ENCODE data around the gene CFAP52.
"Not testable (repeated sequence)": the region's sequence is repeated elsewhere in the genome, so short reads cannot be mapped to it uniquely, and the experiment has no call there.

Gene CFAP52

DNA sequence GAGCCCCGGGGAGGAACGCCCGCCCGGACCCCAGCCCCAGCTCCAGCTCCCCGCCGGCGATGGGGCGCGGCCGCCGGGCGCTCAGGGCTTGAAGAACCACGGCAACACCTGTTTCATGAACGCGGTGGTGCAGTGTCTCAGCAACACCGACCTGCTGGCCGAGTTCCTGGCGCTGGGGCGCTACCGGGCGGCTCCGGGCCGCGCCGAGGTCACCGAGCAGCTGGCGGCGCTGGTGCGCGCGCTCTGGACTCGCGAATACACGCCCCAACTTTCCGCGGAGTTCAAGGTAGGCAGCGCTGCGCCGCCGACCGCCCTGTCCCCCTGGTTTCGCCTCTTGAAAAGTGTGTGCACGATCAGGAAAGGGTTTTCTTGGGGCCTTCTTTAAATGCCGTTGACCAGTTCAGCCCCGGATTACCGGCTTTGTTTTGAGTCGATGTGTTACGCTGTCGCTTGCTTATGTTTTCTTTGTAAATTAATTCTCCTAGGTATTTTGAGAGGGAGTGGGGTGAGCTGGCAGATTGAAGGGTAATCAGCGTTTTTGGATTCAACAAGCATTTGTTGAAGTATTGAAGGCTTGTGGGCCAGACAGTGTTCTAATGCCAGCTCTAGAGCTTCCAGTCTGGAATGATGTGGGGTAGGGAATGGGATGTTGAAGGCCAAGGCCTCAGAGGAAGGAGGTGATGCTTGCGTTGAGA, 69.6 kb downstream of the CFAP52 start:
- DNase-seq (ENCODE audit: low read depth) = no peak

DNA sequence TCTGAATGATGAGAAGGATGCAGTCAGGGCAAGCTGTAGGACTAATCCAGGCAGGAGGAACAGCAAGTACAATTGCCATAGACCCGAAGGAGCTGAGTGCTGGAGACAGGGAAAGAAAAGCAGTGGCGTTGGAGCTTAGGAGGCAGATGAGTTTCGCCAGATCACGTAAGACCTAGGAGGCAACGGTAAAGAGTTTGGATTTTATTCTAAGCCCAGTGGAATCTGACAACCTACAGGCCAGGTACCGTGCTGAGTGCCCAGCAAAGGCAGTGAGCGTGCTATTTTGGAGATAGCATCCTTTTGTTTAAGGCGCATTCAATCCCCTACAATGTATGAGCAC, 70.1 kb downstream of the CFAP52 start:
- no peak for DNase-seq (ENCODE audit: low read depth)

DNA sequence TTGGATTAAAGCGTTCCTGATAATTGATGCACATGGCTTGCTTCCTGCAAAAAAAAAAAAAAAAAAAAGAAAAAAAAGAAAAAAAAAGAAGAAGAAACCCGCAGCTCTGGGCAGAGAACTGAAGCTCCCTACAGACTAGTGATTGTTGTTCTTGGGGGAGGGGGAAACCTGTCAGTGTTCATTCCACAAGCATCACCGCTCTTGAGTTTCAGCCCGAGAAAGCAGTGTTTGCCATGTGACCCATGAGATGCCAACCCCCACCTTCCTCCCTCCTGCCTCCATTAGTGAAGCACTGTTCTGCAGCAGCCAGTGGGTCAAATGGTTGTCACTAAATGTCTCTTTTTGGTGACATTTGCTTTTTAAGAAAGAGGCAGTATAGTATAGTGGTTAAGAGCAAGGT, 70.6 kb downstream of the CFAP52 start:
- no peak for DNase-seq (ENCODE audit: low read depth)

DNA sequence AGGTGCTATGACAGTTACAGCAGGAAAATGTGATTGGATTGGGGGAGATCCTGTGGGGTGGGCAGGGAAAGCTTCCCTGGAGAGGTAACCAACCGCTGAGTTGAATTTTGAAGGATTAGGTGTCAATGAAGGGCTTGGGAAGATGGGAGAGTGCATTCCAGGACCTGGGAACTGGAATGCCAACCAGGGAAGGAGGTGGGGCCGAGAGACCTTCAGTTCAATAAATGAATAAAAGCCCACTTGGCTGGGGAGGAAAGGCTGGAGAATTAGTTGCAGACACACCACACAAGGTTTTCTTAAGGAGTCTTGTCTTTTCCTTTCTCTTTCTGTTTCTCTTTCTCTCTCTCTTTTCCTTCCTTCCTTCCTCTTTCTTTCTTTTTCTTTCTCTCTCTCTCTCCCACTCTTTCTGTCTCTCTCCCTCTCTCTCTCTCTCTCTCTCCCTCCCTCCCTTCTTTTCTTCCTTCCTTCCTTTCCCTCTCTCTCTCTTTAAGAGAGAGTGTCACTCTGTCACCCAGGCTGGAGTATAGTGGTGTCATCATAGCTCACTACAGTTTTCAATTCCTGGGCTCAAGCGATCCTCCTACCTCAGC, 72.2 kb downstream of the CFAP52 start:
- DNase-seq (ENCODE audit: low read depth) = no peak

DNA sequence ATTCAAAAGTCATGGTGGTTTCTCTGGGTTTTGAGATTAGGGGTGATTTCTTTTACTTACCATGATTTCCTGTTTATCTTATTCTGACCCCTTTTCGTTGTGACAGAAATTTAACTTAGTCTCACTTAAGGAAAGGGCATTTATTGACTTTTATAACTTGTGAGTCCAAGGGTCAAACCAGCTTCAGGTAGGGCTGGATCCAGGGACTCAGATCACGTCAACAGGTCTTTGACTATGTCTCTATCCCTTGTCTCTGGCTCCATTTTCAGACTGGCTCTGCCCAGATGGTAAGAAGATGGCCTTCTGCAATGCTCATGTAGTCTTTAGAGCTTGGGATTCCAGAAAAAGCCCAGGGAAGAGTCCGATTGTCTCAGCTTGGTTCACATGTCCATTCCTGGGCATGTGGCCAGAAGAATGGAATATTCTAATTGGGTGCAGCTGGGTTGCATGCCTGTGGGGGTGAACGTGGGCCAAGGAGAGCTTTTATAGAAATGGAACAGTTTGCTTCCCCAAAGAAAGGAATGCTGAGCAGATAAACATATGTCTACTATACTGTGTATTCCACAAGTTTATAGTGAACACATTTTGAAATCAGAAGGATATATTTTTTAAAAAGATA, 82.3 kb downstream of the CFAP52 start:
- DNase-seq (ENCODE audit: low read depth) = no peak

DNA sequence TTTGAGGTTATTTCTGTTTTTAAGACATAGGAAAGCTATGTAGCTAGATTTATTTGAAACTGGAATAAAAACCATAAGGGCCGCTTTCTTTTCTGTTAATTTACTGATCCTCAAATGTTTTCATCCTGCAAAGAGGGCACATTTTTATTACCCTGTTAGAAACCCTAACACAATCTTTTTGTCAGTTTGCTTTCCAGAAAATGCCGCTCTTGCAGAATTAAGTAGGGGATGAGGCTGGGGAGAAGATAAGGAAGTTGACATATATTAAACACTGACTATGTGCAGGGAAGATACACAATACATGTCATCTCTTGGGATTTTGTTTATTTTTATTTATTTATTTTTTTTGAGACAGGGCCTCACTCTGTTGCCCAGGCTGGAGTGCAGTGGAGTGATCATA, 84.6 kb downstream of the CFAP52 start:
- DNase-seq (ENCODE audit: low read depth) = no peak

DNA sequence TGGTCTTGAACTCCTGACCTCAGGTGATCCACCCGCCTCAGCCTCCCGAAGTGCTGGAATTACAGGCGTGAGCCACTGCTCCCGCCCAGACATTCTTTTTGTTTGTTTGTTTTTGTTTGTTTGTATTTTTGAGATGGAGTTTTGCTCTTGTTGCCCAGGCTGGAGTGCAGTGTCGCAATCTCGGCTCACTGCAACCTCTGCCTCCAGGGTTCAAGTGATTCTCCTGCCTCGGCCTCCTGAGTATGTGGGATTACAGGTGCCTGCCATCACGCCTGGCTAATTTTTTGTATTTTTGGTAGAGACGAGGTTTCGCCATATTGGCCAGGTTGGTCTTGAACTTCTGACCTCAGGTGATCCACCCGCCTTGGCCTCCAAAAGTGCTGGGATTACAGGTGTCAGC, 87.1 kb downstream of the CFAP52 start:
- not testable (repeated sequence) for DNase-seq (ENCODE audit: low read depth)

DNA sequence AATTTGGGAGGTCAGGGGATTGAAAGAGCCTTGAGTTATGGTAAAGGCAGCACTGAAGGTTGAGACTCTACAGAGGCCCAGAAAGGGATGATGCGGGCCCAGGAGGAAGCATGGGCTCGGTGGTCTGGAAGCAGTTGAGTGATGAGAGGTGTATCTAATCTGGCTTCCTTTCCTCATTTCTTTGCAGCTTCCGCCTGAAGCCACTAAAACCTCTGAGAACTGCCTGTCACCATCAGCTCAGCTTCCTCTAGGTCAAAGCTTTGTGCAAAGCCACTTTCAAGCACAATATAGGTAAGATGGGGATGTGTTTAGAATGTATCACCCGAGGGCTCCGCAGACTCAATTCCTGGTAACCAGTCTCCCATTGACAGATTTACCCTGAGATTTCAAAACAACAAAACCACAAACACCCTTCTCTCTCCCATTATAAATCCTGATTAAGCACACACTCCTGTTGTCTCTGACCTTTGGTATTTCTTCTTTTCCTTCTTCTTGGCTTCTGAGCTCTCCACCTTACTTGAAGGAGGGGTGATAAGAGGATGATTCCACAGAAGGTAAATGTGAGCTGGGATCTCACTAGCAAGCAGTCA, 90.1 kb downstream of the CFAP52 start:
- DNase-seq (ENCODE audit: low read depth) = no peak

DNA sequence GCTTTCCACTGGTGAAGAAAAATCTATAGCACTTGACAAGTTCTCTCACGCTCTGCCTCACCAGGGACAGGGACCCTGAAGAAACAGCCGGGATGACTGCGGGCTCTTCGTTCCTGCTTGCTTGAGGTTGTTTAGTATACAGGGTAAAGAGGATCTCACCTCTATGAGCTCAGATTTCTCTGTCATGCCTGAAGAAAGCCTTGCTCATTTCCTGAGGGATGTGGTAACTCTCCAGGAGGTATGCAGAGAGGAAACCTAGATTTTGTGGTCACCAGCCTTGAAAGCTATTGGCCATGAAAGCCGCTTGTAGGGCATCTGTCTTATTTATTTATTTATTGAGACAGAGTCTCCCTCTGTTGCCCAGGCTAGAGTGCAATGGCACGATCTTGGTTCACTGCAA, 92.1 kb downstream of the CFAP52 start:
- no peak for DNase-seq (ENCODE audit: low read depth)

DNA sequence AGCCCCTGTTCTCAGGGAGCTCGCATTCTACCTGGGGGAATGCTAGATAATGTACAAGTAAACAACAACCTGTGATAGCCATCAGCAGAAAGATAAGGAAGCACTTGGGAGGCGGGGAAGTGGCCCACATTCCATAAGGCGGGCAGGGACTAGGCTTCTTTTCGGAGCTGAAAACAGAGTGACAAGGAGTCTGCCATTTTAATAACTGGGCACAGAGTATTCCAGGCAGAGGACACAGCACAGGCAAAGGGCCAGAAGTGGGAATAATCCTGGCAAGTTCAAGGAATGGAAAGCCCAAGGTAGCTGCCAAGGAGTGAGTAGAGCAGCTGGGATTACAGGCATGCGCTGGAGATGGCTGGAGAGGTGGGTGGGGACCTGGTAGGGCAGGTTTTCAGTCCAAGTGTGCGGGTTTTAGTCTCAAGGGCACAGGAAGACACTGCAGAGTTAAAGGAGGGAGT, 93.1 kb downstream of the CFAP52 start:
- no peak for DNase-seq (ENCODE audit: low read depth)

DNA sequence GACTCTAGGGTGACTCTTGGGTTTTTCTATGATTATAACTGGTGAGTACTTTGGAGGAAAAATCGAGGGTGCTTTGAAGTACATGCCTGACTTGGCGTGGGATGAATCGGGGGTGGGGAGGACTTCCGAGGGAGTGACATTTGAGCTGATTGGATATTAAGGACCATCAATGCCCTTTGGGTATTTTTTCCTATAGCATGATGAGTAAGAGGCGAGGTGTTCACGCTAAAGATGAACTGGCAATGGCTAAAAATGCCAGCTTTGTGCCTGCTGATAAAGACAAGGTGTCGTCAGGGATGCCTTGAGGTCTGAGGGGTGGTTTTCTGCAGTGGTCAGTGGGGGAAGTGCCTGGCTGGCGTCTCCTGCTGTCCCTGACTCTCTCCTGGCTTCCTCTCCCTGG, 94.2 kb downstream of the CFAP52 start:
- no peak for DNase-seq (ENCODE audit: low read depth)

DNA sequence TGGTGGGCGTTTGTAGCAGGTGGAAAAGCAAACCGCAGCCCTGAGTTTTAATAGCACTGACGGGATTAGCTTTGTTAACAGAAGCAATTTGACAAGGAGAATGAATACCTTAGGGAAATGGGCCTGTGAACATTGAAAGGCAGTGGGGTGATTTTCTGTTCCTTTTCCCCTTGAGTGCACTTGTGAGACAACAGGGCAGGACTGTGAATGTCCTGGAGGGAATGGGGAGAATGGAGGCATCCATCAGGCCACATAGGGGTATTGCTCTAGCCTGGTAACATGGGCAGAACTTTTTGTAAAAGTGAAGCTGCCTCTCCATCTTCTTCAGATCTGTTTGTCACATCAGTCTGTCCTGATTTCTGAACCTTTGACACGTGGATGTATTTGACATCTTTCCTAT, 95.1 kb downstream of the CFAP52 start:
- DNase-seq (ENCODE audit: low read depth) = no peak

DNA sequence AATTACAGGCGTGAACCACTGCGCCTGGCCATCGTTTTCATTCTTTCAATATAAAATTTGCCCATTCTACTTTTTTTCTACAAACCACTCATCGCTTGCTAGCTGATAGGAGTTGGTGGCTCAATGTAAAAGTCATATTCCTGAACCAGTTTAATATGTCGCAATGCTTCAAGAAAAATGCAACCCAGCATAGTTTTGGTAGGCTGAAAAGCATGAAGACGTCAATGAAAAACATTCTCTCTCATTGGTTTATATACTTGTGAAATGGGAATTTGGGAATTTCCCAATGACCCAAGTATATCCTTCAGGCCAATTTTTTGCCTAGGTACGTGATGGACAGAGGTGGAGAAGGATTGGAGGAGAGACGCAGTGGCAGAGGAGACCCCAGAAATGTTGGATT, 95.8 kb downstream of the CFAP52 start:
- no peak for DNase-seq (ENCODE audit: low read depth)

DNA sequence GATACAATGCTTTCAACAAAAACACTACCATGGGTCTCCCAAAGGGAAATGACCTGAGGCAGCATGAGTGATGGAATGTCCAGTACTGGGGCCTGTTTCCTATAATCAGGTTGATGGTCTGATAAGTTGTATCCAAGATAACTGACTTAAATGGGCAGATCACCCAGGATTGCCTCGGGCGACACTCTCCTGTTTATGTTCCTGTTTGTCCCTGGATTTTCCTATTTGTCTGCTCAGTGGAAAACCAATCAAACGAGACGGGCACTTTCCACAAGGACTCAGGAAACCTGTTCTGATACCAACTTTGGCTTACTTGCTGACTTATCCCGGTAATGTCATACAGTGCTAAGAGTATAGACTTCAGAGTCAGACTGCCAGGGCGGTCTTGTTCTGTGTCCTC, 96.2 kb downstream of the CFAP52 start:
- DNase-seq (ENCODE audit: low read depth) = no peak

DNA sequence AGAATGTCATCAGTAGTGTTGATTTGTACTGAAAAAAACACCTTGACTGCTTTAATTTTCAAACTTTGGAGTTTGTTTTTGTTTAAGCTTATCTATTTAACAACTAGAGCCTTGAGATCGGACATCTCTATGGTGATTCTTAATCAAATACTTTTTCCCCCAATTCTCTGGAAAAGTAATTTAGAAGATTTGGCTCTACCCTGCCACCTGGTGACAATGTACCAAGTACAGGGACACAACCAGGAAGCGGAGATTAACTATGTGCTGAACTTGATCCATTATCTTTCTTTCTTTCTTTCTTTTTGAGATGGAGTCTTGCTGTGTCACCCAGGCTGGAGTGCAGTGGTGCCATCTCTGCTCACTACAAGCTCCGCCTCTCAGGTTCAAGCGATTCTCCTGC, 99.6 kb downstream of the CFAP52 start:
- DNase-seq (ENCODE audit: low read depth) = no peak

DNA sequence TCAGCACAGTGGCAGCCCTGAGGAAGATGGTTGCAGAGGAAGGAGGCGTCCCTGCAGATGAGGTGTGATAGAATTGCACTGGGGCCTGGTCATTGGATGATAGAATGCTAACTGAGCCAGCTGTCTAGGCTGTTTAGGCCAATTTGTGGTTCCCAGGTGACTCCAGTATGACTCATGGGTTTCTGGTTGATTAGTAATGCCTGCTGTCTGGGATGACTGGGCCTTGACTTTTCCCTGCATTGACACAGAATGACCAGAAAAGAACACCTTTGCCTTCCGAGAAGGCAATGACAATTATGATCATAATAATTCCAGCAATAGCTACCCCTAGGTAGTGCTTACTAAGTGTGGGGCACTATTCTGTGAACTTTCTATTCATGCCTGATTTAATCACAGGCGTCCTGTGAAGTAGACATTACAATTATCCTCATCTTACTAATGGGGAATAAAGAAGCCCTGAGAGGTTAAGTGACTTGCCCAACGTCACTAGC, 100.4 kb downstream of the CFAP52 start:
- DNase-seq (ENCODE audit: low read depth) = no peak

DNA sequence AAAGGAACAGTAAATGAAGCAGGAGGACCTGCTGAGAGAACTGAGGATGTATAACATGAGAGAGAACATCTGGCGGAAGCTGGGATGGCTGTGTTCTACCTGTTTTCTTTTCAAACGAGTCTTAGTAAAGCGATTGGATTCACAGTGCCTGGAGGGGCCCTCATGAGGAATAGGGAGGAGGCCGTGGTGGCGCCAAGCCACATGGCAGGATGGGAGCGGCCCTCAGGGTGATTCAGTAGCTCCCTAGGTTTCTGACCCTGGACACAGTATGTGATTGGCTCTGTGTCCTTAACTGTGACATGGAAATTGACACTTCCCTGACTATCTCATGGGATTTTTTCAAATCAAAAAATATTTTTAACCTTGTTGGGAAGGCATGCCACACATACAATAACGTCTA, 101.0 kb downstream of the CFAP52 start:
- DNase-seq (ENCODE audit: low read depth) = no peak

DNA sequence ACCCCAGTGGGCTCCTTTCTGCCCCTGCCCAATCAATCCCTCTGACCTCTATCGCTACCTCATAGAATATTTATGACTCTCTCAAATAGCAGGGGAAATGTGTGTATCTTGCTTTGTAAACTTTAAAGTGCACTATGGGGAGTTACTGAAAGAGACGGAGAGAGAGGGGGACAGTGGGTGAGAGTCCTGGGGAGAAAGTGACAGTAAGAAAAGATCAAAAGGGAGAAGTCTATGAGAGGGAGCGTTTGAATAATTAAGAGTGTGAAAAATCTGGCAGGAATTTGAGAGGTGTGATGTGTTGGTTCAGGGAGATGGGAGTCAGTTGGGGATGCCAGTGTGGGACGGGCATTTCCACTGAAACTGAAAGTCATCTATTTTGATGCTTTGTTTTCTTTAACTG, 101.5 kb downstream of the CFAP52 start:
- DNase-seq (ENCODE audit: low read depth) = no peak

DNA sequence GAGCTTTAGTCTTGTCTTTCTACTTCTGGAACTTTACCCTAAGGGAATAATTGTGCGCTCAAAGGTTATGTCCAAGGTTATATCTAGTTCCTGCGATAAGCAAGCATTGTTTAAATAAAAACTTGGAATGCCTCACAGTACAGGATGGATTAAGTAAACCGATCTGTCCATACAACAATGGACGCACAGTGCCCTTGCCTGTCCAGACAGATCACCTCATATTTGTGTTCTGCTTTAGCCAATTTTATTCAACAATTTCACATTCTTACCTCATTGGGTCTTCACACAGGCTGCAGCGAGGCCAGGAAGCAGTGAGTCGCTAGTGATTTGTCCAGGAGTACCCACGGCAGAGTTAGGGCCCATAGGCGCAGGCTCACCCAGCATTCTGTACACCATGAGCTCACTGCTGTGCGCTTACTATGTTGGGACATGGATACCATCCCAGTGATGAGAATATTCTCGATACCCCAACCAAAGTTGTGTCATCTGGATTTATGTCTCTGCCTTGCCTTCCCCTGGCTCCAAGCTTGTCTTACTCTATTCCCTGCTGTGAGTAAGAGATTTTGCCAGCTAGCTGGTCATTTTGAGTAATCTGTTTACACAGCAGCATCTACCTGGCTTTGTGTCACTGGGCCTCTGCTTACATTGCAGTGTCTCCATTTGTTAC, 108.6 kb downstream of the CFAP52 start:
- no peak for DNase-seq (ENCODE audit: low read depth)
